HepG2 (cell line): ENCODE measurements around the gene PYGO1. TPM values are rescaled to one million over a fixed set of nuclear protein-coding genes. Genes with fewer than 3 reads are reported as not detected.

Experiments used
- ATAC-seq: fragments of 200-7000 bp; cut with Tn5 transposase; 3 replicates; pipeline ENCODE4 v1.9.1; 2020; ENCODE audit warnings: mild to moderate bottlenecking, moderate library complexity
- BruUV-seq: library from RNA; stranded (reverse); fragments of 400-500 nt; replicated peaks from 2 replicates; lab custom pipeline; 2021; lab: Mats Ljungman, UMichigan
- CTCF ChIA-PET: fragments of 300-600 bp; formaldehyde crosslinking; extraction: SDS; loops from one replicate; lab custom pipeline; 2021; ENCODE audit warnings: low total read pairs, inconsistent platforms, low intra/inter-chr PET ratio; lab: Yijun Ruan, JAX
- POLR2A ChIA-PET: fragments of 350-600 bp; sonication (Branson Sonifier 250); formaldehyde crosslinking; loops from one replicate; lab custom pipeline; 2020; ENCODE audit warnings: antibody characterized with exemption, inconsistent platforms; lab: Yijun Ruan, JAX
- DNase-seq: peaks from one replicate; pipeline ENCODE4 v3.0.0-alpha.2; 2015; ENCODE audit warnings: low spot score
- FAIRE-seq: peaks from 3 replicates; lab custom pipeline; 2011; peaks lifted over from hg19 to GRCh38; lab: Jason Lieb, UNC
- H2AFZ ChIP-seq: one replicate; pipeline ENCODE4 v1.6.1; 2011; ENCODE audit warnings: low read length, inconsistent platforms
- H3K27ac ChIP-seq: fragments of 300-600 bp; 3 replicates; pipeline ENCODE4 v1.8.0; 2011; ENCODE audit warnings: mixed run types, mild to moderate bottlenecking, mixed read lengths, low read length, inconsistent platforms; ENCODE audit not compliant: insufficient read depth; ENCODE audit errors: extremely low read length
- H3K27me3 ChIP-seq, 2 experiments: fragments of 200-600 bp in 1 of 2; 2 replicates in 1 of 2; 3 replicates in 1 of 2; pipeline versions ENCODE4 v1.6.0 to v1.8.0; 2011; ENCODE audit warnings: low read length in 2 of 2, mild to moderate bottlenecking in 2 of 2, moderate library complexity in 2 of 2, inconsistent platforms in 1 of 2; ENCODE audit not compliant: insufficient read depth in 2 of 2, control insufficient read depth in 1 of 2
- H3K36me3 ChIP-seq, 2 experiments: fragments of 200-600 bp in 1 of 2; replicated peaks in 1 of 2; 2 replicates in 1 of 2; 3 replicates in 1 of 2; pipeline versions ENCODE4 v1.5.1 to v1.8.0; 2011; ENCODE audit warnings: low read length in 2 of 2, inconsistent platforms in 1 of 2; ENCODE audit not compliant: insufficient read depth in 2 of 2, control insufficient read depth in 1 of 2
- H3K4me1 ChIP-seq: 2 replicates; pipeline ENCODE4 v1.5.1; 2012; ENCODE audit warnings: low read length, inconsistent platforms; ENCODE audit not compliant: insufficient read depth
- H3K4me2 ChIP-seq: 2 replicates; pipeline ENCODE4 v1.6.0; 2011; ENCODE audit warnings: low read depth, low read length, inconsistent platforms
- H3K4me3 ChIP-seq, 3 experiments: fragments of 200-600 bp in 1 of 3; sonication (generic), shearing (Covaris generic) in 1 of 3; replicated peaks in 1 of 3; 2 replicates each; pipeline ENCODE4 v1.5.1; 2011 to 2016; ENCODE audit warnings: low read length in 3 of 3, inconsistent platforms in 2 of 3, low read depth in 2 of 3, mild to moderate bottlenecking in 2 of 3, control low read depth in 1 of 3, mixed read lengths in 1 of 3; ENCODE audit not compliant: insufficient read depth in 1 of 3
- H3K79me2 ChIP-seq: one replicate; pipeline ENCODE4 v1.6.1; 2011; ENCODE audit warnings: low read length, inconsistent platforms; ENCODE audit not compliant: insufficient read depth
- H3K9ac ChIP-seq: 2 replicates; pipeline ENCODE4 v1.6.0; 2011; ENCODE audit warnings: mild to moderate bottlenecking, low read depth, low read length, inconsistent platforms; ENCODE audit not compliant: insufficient read depth
- H3K9me3 ChIP-seq: 2 replicates; pipeline ENCODE4 v1.5.1; 2012; ENCODE audit warnings: mild to moderate bottlenecking, low read length
- H4K20me1 ChIP-seq: 2 replicates; pipeline ENCODE4 v1.6.0; 2011; ENCODE audit warnings: inconsistent platforms, mild to moderate bottlenecking, low read length, moderate library complexity; ENCODE audit not compliant: insufficient read depth
- ARNT ChIP-seq: fragments of 450-650 bp; IDR thresholded peaks from 2 replicates; pipeline ENCODE4 v1.6.1; 2017
- ARNTL ChIP-seq: sonication (generic); formaldehyde crosslinking; IDR thresholded peaks from 2 replicates; pipeline ENCODE4 v1.4.0; 2020; ENCODE audit warnings: mild to moderate bottlenecking, missing genetic modification reagents
- BCLAF1 ChIP-seq: fragments of 450-650 bp; IDR thresholded peaks from 2 replicates; pipeline ENCODE4 v1.6.1; 2017; ENCODE audit warnings: mild to moderate bottlenecking
- HES4 ChIP-seq: sonication (generic); formaldehyde crosslinking; IDR thresholded peaks from 2 replicates; pipeline ENCODE4 v1.9.0; 2021; ENCODE audit warnings: mild to moderate bottlenecking, missing genetic modification reagents, borderline replicate concordance
- SRSF1 ChIP-seq: fragments of 200-400 bp; formaldehyde crosslinking; optimal IDR thresholded peaks from 2 replicates; pipeline ENCODE3; 2017; ENCODE audit warnings: mild to moderate bottlenecking, low read depth, low read length, moderate library complexity
- TCF12 ChIP-seq, 2 experiments: fragments of 450-650 bp in 1 of 2; sonication (generic) in 1 of 2; formaldehyde crosslinking in 1 of 2; IDR thresholded peaks; 2 replicates each; pipeline versions ENCODE4 v1.6.1 to v1.8.0; 2017 to 2022; ENCODE audit warnings: antibody characterized with exemption in 1 of 2, mild to moderate bottlenecking in 1 of 2, missing genetic modification reagents in 1 of 2, moderate library complexity in 1 of 2
- TERF1 ChIP-seq: sonication (generic); formaldehyde crosslinking; IDR thresholded peaks from 2 replicates; pipeline ENCODE4 v1.8.0; 2022; ENCODE audit warnings: mild to moderate bottlenecking, missing genetic modification reagents, moderate library complexity
- TP53 ChIP-seq: sonication (generic); formaldehyde crosslinking; conservative IDR thresholded peaks from 2 replicates; pipeline ENCODE4 v1.4.0; 2020; ENCODE audit warnings: missing genetic modification reagents
- ZNF280B ChIP-seq: sonication (generic); formaldehyde crosslinking; IDR thresholded peaks from 2 replicates; pipeline ENCODE4 v1.5.0; 2020; ENCODE audit warnings: missing genetic modification reagents, mild to moderate bottlenecking, borderline replicate concordance
- ZNF280D ChIP-seq: sonication (generic); formaldehyde crosslinking; IDR thresholded peaks from 2 replicates; pipeline ENCODE4 v1.5.1; 2020; ENCODE audit warnings: mild to moderate bottlenecking, missing genetic modification reagents
- ZNF660 ChIP-seq: sonication (generic); formaldehyde crosslinking; IDR thresholded peaks from 2 replicates; pipeline ENCODE4 v1.5.1; 2020; ENCODE audit warnings: mild to moderate bottlenecking, low read depth, missing genetic modification reagents, borderline replicate concordance
- WGBS: methylation state at CpG from one replicate; pipeline ENCODE4 v1.1.6; 2017; ENCODE audit warnings: low lambda C conversion rate; 5-methylcytosine and 5-hydroxymethylcytosine counted together
- in situ Hi-C: cut with HindIII; loops from 2 replicates; pipeline ENCODE4 v1.10.0; 2017; ENCODE audit warnings: low pct_unique_long_range_greater_than_20kb; ENCODE audit not compliant: extremely low pct_ligation_motif_present
- intact Hi-C: fragments of 100-400 bp; cut with micrococcal nuclease; formaldehyde crosslinking; loops from one replicate; pipeline ENCODE4 v1.10.0; 2022; ENCODE audit not compliant: unreplicated experiment
- polyA plus RNA-seq, 8 experiments: library from polyadenylated mRNA; depleted of rRNA in 3 of 8; stranded (reverse) in 7 of 8; unstranded in 1 of 8; fragments of >200 nt; fragmentation: Illumina TruSeq in 4 of 8; extraction: Trizol in 4 of 8; gene quantifications; 2 replicates each; pipeline versions ENCODE4 v1.2.1 to v1.2.3, GENCODE V29; 2011 to 2016; ENCODE audit warnings: low read depth in 4 of 8, missing spikeins in 1 of 8, mixed read lengths in 1 of 8; ENCODE audit not compliant: insufficient read depth in 1 of 8
- total RNA-seq, 5 experiments: library from RNA; depleted of rRNA; stranded (reverse); fragments of >200 nt; fragmentation: Illumina TruSeq; extraction: Trizol; gene quantifications; 2 replicates each; pipeline ENCODE4 v1.2.3, GENCODE V29; 2016; ENCODE audit warnings: low read depth in 1 of 5

PYGO1 gene
- total and polyA plus RNA-seq, 2 of the 13 experiments (the other 11 are each of a cell fraction or from before 2014, with no cell fraction given) = 1.1 to 1.8 TPM

DNA sequence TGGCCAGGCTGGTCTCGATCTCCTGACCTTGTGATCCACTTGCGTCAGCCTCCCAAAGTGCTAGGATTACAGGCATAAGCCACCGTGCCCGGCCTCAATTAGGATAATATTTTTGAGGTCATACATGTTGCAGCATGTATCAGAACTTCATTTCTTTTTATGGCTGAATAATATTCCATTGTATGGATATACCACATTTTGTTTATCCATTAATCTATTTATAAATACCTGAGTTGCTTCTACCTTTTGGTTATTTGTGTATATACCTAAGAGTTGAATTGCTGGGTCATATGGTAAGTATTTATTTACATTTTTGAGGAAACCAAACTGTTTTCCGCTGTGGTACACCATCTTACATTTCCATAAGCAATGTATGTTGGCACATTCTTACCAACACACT is 18.1 kb upstream of the PYGO1 start (continued):
- TF ChIP-seq BCLAF1 = no peak
- no peak for TF ChIP-seq TP53 (CRISPR knock-in tag)
- TF ChIP-seq ZNF280D (CRISPR knock-in tag) = no peak
- TF ChIP-seq HES4 (CRISPR knock-in tag) = no peak
- TF ChIP-seq ZNF660 (CRISPR knock-in tag) = no peak
- no peak for TF ChIP-seq TCF12 (IDR thresholded peaks at IDR 0.05)
- no peak for TF ChIP-seq TCF12 (CRISPR knock-in tag; IDR thresholded peaks at IDR 0.05)

- Histone ChIP-seq H3K9me3 (no peaks in the 10 kb centered on the region), H3K79me2 (no peaks in the 10 kb centered on the region), H3K4me1 (no peaks in the 10 kb centered on the region), H4K20me1 (no peaks in the 10 kb centered on the region), H3K27me3 (no peaks in the 10 kb centered on the region), H2AFZ (no peak overlapping the region), H3K27ac (no peak overlapping the region), H3K36me3 (no peaks in the 10 kb centered on the region), H3K4me3 (no peak overlapping the region), H3K9ac (no peak overlapping the region), H3K4me2 (no peak overlapping the region)
- CTCF ChIA-PET = no interaction called here
- no TSS peak for BruUV-seq
- POLR2A ChIA-PET = no interaction called here
- in situ Hi-C loops = no loop called here
- FAIRE-seq = no peak
- 28% methylated on average over 5 of the region's 5 CpGs for WGBS
- ATAC-seq = no peak
- TF ChIP-seq ARNT (no peak), SRSF1 (no peak), ZNF280B (CRISPR knock-in tag) (no peak), ARNTL (CRISPR knock-in tag) (no peak), TERF1 (no peak)
- DNase-seq = no peak
- intact Hi-C loops = no loop called here
Observed at GRCh38 chr15:55601374-55601773, 13.2 kb upstream of the PYGO1 start.
